GM18861 (cell line): ENCODE results near the gene EP400.
"Not testable (repeated sequence)": the region's sequence is repeated elsewhere in the genome, so short reads cannot be mapped to it uniquely, and the experiment has no call there.

Experiments used
- ATAC-seq: cut with Tn5 transposase; IDR thresholded peaks from one replicate; pipeline ENCODE4 v1.9.1; 2021; ENCODE audit not compliant: unreplicated experiment

Gene EP400

GRCh38 chr12:131985510-131985875, 35.8 kb downstream of the EP400 start:
- ATAC-seq: not testable (repeated sequence)

GRCh38 chr12:131986361-131986760, 36.6 kb downstream of the EP400 start:
- ATAC-seq: no peak

GRCh38 chr12:131986910-131987309, 37.2 kb downstream of the EP400 start:
- no peak for ATAC-seq

- ATAC-seq: no peak
These were observed 37.8 kb downstream of the EP400 start for GRCh38 chr12:131987552-131987951.

GRCh38 chr12:131988054-131988796, 38.5 kb downstream of the EP400 start:
- no peak for ATAC-seq

GRCh38 chr12:131989021-131989420, 39.3 kb downstream of the EP400 start:
- ATAC-seq: no peak

GRCh38 chr12:131990066-131990979, 40.6 kb downstream of the EP400 start:
- ATAC-seq: no peak

GRCh38 chr12:131990980-131991305, 41.2 kb downstream of the EP400 start:
- no peak for ATAC-seq

GRCh38 chr12:131991816-131992430, 42.2 kb downstream of the EP400 start:
- ATAC-seq: no peak

GRCh38 chr12:131994589-131994988, 44.8 kb downstream of the EP400 start:
- ATAC-seq: peak; percentile 83

- no peak for ATAC-seq
These were observed 50.6 kb downstream of the EP400 start for GRCh38 chr12:132000286-132000872.

GRCh38 chr12:132003846-132004245, 54.1 kb downstream of the EP400 start:
- ATAC-seq: no peak

- ATAC-seq: no peak
These were observed 55.2 kb downstream of the EP400 start for GRCh38 chr12:132004946-132005345.

GRCh38 chr12:132006056-132006680, 56.4 kb downstream of the EP400 start:
- ATAC-seq: no peak

GRCh38 chr12:132007041-132007440, 57.3 kb downstream of the EP400 start:
- no peak for ATAC-seq

- no peak for ATAC-seq
These were observed 59.7 kb downstream of the EP400 start for GRCh38 chr12:132009336-132009859.

- no peak for ATAC-seq
These were observed 63.3 kb downstream of the EP400 start for GRCh38 chr12:132012919-132013568.

- no peak for ATAC-seq
These were observed 64.6 kb downstream of the EP400 start for GRCh38 chr12:132014092-132014914.

- ATAC-seq: no peak
These were observed 65.2 kb downstream of the EP400 start for GRCh38 chr12:132014915-132015280.
